ENCODE results near the gene B4GALNT1.
A peak's percentile ranks its signal among the peaks of the same experiment; 100 is the strongest.
"Not testable (repeated sequence)": the region's sequence is repeated elsewhere in the genome, so short reads cannot be mapped to it uniquely, and the experiment has no call there.

The B4GALNT1 gene

DNA sequence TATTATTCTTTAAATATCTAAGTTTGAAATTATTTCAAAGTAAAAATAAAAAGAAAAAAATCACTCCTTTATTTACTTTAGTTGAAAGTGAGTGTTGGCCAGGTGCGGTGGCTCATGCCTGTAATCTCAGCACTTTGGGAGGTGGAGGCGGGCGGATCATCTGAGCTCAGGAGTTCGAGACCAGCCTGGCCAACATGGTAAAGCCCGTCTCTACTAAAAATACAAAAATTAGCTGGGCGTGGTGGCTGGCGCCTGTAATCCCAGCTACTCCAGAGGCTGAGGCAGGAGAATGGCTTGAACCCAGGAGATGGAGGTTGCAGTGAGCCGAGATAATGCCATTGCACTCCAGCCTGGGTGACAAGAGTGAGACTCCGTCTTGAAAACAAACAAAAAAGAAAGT is 3.7 kb upstream of the B4GALNT1 start:
- DNase-seq: not testable (repeated sequence)

DNA sequence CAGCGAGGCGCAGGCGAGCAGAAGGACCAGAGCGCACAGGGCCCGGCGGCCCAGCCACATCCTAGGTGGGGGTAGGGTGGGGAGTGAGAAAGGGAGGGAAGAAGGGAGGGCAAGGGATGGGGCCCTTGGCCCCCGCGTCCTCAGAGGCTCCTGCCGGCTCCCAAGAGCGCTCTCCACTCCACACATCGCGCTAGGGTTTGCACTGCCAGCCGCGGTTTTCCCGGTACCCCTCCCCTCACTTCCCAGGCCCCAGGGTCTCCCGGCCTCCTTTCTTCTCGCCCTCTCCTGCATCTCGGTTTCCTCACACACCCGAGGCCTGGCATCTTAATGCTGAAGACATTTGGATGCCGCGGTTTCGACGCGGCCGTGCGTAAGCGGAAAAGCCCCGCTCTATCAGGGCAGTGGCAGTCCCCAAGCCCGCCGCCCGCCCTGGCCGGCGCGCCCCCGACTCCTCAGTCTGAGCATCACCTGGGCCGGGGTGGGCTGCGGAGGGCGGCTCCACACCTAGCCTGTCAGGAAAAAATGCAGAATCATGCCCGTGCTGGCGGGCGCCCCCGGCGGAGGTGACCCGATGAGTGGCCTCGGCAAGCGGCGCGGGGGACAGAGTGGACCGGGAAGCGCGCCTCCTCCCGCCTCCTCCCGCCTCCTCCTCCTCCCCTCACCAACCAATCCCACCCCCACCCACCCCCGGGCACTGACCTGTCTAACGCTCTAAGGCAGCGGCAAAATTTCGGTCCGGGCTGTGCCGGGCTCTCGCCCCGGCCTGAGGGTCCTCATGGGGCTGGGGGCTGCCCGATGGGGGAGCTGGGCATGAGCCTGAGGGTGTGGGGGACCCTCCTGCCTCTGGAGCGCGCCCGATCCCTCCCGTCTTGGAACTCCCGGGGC is 686 bp downstream of the B4GALNT1 start:
- DNase-seq: no peak

DNA sequence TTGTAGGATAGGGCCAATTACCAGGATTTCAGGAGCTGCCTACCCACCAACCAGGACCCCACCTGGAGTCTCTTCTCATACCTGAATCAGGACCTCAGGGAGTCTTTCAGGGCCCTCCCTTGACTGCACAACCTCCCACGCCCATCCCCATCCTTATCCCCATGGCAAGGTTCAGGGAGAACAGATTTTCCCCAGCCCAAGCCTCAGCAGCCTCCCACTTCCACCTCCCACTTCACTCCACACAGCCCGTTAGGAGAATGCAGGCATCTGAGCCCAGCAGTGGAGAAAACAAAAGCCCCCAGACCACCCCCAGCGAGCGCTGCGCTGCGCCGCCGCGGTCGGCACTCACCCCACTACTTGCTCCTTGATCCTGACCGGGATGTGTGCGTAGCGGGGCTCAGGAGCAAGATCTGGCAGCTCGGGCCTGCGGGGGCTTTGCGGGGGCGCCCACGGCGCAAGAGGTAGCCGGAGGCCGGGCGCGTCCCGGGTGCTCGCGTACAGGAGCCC is 1.4 kb downstream of the B4GALNT1 start:
- no peak for DNase-seq

DNA sequence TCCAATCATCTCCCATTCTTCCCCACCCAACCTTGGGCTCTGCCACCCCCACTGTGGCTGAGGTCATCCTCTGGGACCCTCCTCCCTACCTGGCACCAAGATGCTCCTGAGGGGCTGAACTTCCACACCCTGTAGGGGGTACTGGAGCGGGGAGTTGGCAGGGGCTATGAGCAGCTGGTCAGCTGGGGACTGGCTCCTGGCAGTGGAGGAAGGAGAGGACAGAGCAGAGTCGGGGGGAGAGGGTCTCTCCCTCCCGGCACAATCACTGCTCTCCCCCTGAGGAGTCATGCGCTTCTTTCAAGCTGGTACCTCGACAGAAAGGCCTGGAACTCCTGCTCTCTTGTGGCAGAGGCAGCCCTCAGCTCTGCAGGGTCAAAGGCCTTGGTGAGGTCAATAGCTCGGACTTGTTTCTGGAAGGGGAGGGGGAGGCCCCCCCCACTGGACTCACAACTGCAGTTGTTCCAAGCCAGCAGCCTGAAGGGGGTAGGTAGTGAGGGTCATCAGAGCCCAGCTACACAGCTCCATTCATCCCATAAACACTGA is 2.0 kb downstream of the B4GALNT1 start:
- no peak for DNase-seq

DNA sequence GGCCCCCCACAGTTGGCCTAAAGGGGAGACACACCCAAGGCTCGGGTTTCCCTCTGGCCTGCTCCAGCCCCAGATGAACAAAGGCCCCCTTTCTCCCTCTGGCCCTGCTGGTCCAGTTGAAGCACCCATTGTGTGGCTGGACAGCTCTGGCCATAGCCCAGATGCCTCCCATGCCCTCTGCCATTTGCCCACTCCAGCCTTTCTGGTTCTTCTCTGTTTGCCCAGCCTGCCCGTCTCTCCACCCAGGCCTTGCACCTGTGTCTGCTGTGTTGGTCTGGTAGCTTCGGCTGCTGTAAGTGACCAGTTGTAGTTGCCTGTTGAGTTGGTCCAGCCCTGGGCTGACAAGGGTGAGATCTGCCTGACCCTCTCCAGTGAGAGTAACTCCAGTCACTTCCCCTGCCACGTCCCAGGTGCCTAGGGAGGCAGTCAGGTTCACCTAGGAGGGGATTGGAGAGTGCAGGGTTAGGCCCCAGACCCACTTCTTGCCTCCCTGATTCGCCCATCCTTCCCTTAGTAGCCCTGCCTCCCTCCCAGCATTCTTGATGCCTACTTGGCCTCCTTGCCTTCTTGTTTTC is 3.0 kb downstream of the B4GALNT1 start:
- no peak for DNase-seq

DNA sequence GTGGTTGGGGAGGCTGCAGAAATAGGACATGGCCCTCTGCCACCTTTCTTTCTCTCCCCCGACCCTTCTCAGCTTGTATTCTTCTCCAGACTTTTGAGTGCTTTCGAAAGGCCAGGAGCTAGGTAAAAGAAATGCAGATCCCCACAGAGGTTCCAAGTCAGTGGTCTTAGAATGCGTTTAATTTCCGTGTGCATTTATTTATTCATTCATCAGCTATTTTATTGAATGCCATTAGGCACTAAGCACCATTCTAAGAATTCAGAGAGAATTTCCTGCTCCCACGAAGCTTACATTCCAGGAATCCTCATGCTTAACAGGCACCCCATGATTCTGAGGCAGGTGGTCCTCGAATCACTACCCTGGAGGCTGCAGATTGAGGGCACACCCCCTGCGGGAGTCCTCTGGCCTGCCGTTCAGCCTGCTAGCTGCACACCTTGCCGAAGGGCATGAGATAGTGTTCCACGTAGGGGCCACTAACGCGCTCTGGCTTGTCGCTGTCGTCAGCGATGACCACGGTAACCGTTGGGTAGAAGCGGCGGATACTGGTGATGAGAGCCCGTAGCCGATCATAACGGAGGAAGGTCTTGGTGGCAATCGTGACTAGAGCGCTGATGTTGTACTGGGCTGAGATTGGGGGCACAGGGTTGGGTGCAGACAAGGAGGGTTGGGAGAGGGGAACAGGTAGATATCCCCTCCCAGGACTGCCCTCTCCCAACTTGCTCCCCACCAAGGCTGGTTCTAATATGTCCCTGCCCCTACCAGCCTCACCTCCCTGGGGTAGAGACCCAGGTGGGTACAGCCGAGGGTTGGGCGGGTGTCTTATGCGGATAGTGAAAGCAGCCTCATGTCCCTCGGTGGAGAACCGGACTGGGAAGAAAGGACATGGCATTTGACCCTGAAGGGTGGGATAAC is 4.5 kb downstream of the B4GALNT1 start:
- no peak for DNase-seq

DNA sequence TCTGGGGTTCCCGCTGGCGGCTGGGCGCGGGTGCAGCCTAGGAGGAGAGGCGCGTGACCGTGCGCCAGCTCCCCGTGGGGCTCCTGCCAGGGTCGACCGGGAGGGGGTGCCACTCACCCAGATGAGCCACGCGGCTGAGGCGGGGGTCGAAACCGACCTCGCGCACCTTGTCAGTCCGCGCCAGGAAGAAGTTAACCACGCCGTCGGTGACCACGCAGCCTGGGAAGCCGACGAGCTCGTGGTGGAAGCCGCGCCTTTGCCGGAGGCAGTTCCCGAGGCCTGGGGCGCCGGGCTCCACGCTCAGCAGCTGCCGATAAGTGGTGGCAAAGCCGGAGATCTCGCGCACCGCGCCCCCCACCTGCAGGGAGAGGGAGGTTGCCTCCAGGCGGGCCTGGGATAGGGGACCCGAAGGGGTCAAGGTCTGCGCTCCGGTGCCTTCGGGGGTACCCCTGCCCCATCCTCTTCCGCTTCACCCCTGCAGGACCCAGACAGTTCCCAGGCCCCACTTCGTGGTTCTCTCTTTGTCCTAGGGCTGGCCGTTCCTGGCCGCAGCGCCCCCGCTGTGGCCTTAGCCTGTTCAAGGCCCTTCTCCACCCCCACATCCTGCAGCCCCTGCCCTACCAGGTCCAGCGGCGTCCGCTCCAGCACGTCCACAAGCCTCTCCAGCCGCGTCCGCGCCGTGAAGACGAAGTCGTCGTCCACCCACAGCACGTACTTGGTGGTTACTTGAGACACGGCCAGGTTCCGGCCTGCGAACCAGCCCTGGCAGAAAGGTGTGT is 5.3 kb downstream of the B4GALNT1 start:
- no peak for DNase-seq

DNA sequence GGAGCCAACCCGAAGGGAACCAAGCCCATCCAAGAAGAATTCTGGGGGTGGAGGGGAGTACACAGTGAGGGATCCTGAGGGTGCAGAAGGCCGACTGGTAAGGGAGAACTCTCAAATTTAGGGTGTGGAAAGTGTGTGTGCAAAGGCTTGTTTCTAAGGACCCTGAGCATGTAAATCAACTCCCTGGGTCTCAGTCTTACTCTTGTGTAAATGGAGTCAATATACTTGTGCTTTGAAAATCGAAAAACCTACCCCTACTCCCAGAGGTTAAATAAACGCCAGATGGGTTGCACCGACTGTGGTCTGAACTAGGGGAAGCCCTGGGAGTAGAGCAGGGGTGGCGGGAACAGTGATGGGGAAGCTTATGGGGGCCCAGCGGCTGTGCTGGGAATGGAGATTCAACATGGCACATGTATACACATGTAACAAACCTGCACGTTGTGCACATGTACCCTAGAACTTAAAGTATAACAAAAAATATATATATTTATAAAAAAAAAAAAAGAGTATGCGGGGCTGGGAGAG is 6.0 kb downstream of the B4GALNT1 start:
- no peak for DNase-seq

DNA sequence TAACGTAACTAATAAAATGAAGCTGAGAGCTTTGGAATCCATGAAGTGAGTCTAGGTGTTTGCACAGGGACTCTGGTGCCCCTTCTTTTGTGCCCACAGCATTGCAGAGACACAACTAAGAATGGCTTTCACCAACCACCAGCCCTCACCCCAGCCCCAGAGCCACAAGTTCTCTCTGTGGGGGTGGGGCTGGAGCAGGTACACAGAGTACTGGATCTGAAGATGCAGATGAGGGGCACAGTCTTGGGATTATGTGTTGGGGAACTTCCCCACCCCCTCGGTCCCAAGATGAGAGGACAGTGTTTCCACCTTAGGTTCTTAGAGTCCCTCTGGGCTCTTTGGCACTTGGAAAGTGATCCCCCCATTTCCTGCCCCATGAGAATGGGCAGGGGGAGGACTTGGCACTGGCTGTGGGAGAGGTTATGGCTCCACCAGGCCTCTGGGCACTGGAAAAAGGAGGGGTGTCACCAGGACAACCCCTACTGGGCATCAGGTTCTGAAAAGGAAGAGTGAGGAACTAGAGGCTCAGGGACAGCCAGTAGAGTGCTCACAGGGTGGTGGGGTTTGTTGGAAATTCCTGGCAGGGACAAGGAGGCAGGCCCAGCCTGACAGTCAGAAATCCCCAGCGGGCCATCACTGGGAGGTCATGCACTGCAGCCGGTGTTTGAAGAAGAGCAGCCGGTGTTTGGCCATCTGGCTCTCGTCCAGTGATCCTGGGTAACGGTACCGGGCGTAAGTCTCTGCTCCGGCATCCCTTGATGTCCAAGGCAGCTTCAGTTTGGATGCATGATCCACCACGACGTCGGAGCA is 6.7 kb downstream of the B4GALNT1 start:
- no peak for DNase-seq

DNA sequence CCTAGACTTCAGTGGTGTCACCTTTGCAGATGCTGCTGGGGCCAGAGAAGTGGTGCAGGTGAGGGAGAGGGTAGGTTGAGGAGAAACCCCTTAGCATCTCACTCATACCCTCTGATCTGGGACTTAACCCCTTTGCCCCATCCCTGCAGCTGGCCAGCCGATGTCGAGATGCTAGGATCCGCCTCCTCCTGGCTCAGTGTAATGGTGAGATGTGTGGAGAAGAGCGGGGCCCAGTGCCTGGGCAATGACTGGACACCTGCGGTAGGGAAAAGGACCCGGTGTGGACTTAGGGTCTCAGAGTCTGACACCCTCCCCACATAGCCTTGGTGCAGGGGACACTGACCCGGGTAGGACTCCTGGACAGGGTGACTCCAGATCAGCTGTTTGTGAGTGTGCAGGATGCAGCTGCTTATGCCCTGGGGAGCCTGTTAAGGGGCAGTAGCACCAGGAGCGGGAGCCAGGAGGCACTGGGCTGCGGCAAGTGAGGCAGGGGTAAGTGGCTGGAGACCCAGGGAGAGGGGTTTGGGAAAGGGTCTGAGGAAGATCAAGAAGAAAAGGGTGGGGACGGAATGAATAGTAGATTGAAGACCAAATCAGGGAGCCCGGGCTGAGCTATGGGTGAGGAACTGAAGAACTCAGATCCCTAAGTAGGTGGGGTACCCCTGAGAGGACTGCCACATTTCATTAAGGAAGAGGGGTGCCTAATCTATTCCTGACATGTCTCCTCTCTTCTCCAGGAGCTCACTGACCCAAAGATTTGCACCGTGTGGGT is 7.6 kb downstream of the B4GALNT1 start:
- no peak for DNase-seq

DNA sequence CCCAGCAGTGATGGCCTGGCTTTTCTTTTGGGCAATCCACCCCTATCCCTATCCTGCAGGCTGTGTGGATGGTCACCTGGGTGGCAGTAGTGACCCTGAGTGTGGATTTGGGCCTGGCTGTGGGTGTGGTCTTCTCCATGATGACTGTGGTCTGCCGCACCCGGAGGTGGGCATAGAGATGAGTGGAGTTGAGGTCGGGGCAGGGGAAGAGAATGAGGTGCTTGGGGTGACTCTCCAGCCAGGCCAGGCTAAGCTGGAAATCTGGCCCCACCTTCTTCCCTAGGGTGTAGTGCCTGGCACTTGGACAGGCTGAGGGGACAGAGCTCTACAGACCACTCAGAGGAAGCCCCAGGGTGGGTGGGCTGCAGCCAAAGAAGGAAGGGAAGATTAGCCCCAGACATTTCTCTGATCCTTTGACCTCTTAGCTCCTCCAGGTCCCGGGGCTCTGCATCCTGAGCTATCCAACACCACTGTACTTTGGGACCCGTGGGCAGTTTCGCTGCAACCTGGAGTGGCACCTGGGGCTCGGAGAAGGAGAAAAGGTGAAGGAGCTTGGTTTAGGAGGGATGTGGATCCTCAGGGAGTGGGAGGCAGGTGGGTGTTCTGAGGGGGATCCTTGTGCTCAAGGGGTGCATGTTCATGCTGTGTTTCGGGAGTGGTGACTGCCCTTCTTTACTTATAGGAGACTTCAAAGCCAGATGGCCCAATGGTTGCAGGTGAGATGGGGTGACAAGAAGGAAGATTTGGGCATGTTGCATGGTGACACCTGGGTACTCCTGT is 8.4 kb downstream of the B4GALNT1 start:
- no peak for DNase-seq

DNA sequence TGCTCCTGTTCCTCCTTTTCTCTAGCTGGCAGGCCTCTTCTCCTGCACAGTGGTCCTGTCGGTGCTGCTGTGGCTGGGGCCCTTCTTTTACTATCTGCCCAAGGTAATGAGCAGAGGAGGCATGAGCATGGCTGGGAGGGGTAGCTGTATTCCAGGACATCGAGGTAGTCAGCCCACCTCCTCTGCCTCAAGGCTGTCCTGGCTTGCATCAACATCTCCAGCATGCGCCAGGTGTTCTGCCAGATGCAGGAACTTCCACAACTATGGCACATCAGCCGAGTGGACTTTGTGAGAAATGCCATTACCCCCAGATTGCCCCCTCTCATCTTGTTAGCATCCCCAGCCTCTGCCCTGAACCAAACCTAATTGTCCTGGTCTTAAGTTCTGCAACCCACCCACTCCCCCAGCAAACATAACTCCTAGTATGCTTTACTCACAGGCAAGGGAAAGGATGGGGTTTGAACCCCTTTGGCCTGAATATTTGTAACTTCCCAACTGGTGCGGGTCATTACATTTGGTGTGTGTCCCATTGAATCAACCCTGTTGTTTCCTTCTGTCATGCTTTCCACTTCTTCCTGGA is 9.1 kb downstream of the B4GALNT1 start:
- no peak for DNase-seq

DNA sequence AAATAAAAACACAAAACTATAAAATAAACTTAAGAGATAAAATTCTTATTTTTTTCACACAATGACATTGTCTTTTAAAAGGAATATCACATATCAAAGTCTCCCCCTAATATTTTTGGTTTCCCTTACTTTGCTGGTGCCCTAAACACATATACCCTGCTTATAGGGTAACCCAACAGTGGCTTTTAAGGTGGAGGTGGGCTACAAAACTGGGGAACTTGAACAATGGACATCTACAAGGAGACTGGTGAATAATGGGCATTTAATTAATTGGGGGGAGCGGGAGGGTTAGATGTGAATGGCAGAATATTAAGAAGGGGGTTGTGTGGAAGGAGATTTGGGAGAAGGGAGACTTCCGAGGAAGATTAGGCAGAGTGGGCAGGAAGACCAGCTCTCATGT is 9.6 kb downstream of the B4GALNT1 start:
- no peak for DNase-seq

DNA sequence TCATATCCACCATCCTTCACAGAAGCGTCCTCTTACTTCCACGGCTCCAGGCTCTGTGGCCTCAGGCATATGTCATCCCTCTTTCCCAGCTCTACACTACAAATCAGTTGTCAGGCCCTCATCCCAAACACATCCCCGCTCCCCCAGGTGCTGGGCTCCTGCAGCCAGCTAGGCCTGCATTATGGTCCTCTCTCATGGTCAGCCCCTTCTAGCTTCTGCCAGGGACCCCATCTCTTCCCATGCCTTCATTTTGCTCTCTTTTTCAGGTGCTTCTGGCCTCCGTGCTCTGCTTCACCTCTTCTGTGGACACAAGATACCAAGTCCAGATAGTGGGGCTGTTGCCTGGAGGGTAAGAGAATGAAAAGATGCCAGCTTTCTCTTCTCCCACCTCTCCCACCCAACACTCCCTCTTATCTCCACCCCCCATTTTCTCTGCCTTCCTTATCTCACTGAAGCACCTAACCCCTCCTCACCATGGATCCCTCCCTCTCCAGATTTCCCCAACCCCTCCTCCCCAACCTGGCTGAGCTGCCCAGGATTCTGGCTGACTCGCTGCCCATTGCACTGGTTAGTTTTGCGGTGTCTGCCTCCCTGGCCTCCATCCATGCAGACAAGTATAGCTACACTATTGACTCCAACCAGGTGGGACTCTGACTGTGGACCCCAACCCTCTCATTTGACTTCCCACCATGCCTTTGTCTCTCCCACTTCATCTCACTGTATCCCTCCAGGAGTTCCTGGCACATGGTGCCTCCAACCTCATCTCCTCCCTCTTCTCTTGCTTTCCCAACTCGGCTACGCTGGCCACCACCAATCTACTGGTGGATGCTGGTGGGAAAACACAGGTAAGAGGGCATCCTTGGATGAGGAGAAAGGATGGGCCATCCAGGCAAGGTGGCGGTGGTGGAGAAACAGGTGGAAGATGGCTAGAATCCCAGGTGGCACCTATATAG is 10.4 kb downstream of the B4GALNT1 start:
- no peak for DNase-seq

DNA sequence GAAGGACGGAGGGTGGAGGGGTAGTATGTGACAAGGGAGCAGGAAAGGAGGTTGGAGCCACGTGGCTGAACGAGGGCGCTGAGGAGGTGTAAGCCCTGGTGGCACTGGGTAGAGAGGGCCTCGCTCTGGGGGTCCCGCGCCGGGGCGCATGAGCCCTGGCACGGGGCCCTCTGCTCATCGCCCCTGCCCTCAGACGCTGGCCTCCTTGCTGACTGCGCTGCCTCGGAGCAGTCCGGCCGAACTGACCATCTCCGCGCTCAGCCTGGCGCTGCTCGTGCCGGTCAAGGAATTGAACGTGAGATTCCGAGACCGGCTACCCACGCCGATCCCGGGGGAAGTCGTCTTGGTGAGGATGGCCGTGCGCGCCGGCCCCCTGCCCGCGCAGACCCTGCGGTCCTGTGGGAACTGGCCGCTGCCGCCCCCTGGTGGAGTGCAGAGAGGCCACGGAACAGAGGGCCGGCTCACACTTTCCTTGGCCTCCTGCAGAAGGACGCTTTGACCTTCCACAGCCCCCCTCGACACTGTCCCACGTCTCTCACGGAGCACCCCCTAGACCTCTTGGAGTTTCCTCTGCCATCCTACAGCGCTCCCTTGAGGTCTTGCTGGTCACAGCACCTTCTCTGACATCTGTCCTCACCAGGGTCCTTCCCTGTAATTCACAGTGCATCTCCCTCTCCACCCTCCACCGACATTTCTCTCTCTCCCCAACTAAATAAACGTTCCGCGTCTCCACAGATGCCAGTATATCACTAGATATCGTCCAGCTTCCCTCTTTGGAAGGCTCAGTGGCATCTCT is 11.3 kb downstream of the B4GALNT1 start:
- peak; percentile 35 for DNase-seq

DNA sequence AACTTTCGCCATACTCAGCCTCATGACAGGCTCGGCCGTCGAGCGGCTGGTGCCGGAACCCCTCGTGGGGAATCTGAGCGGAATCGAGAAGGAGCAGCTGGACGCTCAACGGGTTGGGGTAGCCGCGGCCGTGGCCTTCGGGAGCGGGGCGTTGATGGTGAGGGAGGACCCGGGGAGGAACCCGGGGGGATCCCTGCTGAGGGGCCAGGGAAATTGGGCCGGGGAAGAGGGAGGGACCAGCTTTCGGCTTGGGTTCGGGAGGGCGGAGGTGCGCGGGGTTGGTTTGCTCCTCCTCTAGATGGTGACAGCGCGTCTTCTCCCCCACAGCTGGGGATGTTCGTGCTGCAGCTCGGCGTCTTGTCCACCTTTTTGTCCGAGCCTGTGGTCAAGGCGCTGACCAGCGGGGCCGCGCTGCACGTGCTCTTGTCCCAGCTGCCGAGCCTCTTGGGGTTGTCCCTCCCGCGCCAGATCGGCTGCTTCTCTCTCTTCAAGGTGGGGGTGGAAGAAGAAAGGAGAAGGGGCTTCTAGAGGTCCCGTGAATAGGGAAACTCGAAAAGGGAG is 12.0 kb downstream of the B4GALNT1 start:
- peak; percentile 45 for DNase-seq
